Neural cell (in vitro differentiated cells): ENCODE results near the gene PAX3.

Source experiments
- RAD21 ChIP-seq: fragments of 450-650 bp; conservative IDR thresholded peaks from 2 replicates; pipeline ENCODE4 v1.6.1; 2014; ENCODE audit warnings: antibody characterized with exemption, mild to moderate bottlenecking, moderate library complexity
- TF ChIP-seq, protein P1 (sequence below): fragments of 450-650 bp; IDR thresholded peaks from 2 replicates; pipeline ENCODE4 v1.5.1; 2014; ENCODE audit warnings: antibody characterized with exemption, mild to moderate bottlenecking, moderate library complexity; ENCODE audit not compliant: poor library complexity, severe bottlenecking

DNA sequence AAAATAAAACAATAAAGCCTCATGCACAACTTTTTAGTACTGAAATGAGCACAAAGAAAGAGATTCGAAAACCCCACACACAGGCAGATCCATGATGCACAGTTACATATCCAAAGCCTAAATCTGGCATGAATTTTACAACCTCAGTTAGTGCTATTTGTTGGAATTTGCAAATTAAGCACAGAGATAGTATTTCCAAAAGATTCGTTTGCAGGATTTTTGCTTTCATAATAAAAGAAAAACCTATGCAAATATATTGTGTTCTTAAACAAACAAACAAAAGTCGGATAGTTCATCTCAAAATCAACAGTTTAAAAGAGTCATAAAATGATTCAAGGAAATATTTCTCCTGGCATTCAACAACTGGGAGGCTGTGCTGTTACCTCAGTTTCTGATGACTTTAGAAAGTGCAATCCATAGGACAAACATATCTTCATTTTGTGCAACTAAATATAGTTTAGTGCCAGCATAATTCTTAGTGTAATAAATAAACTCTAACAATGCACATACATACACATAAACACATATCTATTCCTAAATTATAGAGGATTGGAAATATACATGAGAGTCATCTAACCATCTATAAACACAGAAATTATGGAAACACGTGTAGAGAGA, 10.8 kb downstream of the PAX3 start:
- no peak for TF ChIP-seq RAD21
- TF ChIP-seq, protein P1, sequence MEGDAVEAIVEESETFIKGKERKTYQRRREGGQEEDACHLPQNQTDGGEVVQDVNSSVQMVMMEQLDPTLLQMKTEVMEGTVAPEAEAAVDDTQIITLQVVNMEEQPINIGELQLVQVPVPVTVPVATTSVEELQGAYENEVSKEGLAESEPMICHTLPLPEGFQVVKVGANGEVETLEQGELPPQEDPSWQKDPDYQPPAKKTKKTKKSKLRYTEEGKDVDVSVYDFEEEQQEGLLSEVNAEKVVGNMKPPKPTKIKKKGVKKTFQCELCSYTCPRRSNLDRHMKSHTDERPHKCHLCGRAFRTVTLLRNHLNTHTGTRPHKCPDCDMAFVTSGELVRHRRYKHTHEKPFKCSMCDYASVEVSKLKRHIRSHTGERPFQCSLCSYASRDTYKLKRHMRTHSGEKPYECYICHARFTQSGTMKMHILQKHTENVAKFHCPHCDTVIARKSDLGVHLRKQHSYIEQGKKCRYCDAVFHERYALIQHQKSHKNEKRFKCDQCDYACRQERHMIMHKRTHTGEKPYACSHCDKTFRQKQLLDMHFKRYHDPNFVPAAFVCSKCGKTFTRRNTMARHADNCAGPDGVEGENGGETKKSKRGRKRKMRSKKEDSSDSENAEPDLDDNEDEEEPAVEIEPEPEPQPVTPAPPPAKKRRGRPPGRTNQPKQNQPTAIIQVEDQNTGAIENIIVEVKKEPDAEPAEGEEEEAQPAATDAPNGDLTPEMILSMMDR = no peak
